GM12873 (cell line): ENCODE data around the gene ACIN1.

Experiments
- CTCF ChIP-seq: IDR thresholded peaks from 2 replicates; pipeline ENCODE4 v1.5.1; 2012; ENCODE audit warnings: low read depth, mild to moderate bottlenecking, moderate library complexity, low read length, control low read depth; ENCODE audit not compliant: insufficient read depth; ENCODE audit errors: missing control alignments

The ACIN1 gene

DNA sequence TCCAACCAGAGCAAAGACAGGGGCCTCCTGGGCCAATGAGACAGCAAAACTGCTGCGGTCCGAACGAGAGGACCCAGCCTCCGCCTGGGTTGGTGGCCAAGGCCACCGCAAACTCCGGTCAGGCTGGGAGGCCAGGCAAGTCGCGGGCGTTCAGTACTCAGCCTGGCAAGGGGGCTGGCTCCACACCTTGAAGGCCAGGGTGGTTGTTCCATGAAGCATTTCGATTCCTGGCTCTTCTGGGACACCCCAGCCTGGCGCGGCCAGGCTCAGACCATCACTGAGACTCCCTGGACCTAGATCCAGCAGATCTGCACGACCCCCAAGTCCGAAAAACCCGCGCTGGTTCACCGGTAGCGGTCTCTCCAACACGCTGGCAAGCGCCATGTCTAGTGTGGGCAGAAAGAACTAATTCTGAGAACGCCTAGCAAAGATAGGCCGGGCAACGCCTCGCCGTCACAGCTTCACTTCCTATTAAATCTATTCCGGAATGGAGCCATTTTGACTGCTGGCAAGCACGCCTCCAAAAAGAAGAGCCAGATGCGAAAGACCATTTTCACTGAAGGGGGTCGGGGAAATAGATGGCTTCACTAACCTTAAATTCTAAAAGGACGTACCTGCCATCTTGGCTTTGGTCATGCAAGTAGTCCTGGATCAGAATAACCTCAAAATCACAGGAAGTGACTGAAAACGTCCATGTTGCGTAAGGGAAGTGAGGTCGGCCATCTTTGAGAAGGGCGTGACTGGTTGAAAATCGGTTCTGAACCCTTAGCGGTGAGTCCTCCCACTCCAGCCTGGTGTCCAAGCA, 60.2 kb downstream of the ACIN1 start, which contains the start of gene PSMB5:
Gene PSMB5, minus strand, starts transcription at position 403 of the 805 bp plus-strand sequence. Its CDS starts 19 bp downstream, at position 384.
- TF ChIP-seq CTCF: no peak

DNA sequence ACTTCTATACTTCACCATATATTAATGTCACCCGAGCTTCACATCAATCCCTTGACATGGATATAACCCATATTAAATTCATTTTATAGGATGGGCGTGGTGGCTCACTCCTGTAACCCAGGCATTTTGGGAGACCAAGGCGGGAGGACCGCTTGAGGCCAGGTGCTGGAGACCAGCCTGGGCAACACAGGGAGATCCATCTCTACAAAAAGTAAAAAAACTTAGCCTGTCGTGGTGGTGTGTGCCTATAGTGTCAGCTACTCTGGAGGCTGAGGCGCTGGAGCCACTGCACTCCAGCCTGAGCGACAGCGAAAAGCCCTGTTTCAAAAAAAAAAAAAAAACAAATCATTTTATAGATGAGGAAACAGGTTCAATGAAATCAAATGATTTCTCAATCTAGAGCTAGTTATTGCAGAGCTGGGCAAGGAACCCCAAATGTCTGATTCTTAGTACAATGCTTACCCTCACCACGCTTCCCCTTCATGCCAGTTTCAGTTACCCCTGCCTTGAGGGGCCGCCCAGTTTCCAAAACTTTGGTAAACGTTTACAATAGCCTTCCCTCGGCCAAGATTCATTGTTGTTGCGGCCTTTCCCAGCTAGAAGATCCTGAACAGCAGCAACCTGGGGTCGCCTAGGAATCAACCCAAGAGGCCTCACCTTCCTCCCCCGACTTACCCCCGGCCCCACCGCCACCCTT, 61.0 kb downstream of the ACIN1 start:
- TF ChIP-seq CTCF: no peak

- no peak for TF ChIP-seq CTCF
These were observed 61.6 kb downstream of the ACIN1 start for GRCh38 chr14:23033251-23033727.

GRCh38 chr14:23030936-23031335, 64.0 kb downstream of the ACIN1 start:
- TF ChIP-seq CTCF: no peak

GRCh38 chr14:23028799-23029198, 66.1 kb downstream of the ACIN1 start:
- TF ChIP-seq CTCF: no peak

GRCh38 chr14:23025151-23025814, 69.7 kb downstream of the ACIN1 start:
- TF ChIP-seq CTCF: no peak

- no peak for TF ChIP-seq CTCF
These were observed 70.3 kb downstream of the ACIN1 start for GRCh38 chr14:23024612-23025075.
